Measurements from ENCODE around the gene DNAJC6. TPM values are rescaled to one million over a fixed set of nuclear protein-coding genes. Genes with fewer than 3 reads are reported as not detected.
A peak's percentile ranks its signal among the peaks of the same experiment; 100 is the strongest.

DNAJC6 gene
- total RNA-seq, 1 donor from 2014 or later, result 16.7 TPM

DNA sequence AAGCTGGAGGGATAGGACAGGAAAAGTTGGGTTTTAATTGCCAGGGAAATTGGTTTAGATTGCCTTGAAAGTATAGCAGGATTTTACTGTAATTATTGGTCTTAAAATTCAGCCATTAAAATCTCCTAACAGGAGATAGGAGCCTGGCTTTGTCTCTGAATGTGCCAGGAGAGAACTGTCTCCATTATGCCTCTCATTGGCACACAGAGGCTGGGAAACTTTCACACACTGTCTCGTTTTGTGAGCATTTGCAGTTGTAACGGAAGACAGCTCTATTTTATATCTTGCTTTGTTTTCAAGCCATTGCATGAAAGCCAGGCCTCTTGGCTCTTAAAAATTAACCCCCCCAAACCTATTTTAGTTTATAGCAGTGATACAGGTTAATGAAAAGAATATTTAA lies 12.5 kb downstream of the DNAJC6 start:
- Mint-ChIP-seq H3K4me1 (ENCODE audit: low read depth) (no peaks in the 10 kb centered on the region), H3K4me3 (ENCODE audit: unreplicated experiment) (no peak overlapping the region), H3K9me3 (ENCODE audit: low read depth) (peaks cover 3% of the 10 kb centered on the region), H3K27ac (ENCODE audit: unreplicated experiment) (no peak overlapping the region), H3K27me3 (ENCODE audit: low read depth) (no peaks in the 10 kb centered on the region), H3K36me3 (ENCODE audit: low read depth) (peaks cover 5% of the 10 kb centered on the region)
- no peak for DNase-seq (ENCODE audit: low spot score)
- TF ChIP-seq, protein P1, sequence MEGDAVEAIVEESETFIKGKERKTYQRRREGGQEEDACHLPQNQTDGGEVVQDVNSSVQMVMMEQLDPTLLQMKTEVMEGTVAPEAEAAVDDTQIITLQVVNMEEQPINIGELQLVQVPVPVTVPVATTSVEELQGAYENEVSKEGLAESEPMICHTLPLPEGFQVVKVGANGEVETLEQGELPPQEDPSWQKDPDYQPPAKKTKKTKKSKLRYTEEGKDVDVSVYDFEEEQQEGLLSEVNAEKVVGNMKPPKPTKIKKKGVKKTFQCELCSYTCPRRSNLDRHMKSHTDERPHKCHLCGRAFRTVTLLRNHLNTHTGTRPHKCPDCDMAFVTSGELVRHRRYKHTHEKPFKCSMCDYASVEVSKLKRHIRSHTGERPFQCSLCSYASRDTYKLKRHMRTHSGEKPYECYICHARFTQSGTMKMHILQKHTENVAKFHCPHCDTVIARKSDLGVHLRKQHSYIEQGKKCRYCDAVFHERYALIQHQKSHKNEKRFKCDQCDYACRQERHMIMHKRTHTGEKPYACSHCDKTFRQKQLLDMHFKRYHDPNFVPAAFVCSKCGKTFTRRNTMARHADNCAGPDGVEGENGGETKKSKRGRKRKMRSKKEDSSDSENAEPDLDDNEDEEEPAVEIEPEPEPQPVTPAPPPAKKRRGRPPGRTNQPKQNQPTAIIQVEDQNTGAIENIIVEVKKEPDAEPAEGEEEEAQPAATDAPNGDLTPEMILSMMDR (IDR thresholded peaks at IDR 0.05), result no peak

DNA sequence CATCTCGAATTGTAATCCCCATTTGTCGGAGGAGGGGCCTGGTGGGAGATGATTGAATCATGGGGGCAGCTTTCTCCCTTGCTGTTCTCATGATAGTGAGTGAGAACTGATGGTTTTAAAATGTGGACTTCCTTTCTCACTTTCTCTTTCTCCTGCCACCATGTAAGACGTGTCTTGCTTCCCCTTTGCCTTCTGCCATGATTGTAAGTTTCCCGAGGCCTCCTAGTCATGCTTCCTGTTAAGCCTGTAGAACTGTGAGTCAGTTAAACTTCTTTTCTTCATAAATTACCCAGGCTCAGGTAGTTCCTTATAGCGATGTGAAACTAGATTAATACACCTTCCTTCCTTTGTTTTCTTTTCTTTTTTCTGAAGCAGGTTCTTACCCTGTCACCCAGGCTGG lies 13.9 kb downstream of the DNAJC6 start:
- peaks cover 3% of the 10 kb centered on the region for H3K9me3 Mint-ChIP-seq (ENCODE audit: low read depth)
- no peak overlapping the region for H3K4me3 Mint-ChIP-seq (ENCODE audit: unreplicated experiment)
- no peak overlapping the region for H3K27ac Mint-ChIP-seq (ENCODE audit: unreplicated experiment)
- DNase-seq (ENCODE audit: low spot score), result no peak
- H3K27me3 Mint-ChIP-seq (ENCODE audit: low read depth), result no peaks in the 10 kb centered on the region
- H3K36me3 Mint-ChIP-seq (ENCODE audit: low read depth), result peaks cover 5% of the 10 kb centered on the region
- no peaks in the 10 kb centered on the region for H3K4me1 Mint-ChIP-seq (ENCODE audit: low read depth)
- TF ChIP-seq, protein P1 (IDR thresholded peaks at IDR 0.05), result no peak

DNA sequence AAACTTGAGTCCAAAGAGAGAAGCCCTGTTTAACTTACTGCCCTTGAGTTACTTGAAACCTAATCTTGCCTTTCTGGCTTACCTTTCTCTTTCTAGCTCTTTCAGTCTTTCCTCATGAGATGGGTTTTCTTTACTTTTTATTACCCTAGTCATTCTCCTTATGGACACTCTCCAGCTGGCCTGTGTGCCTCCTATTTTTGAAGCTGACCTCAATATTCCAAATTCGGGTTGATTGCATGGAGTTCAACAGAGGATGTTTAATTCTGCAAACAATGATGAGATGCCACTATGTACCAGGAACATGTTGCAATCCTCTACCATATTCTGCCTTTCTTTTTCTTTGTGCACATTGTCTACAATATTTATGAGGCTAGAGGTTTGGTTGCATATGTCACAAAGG lies 20.7 kb downstream of the DNAJC6 start:
- H3K36me3 Mint-ChIP-seq (ENCODE audit: low read depth), result no peaks in the 10 kb centered on the region
- H3K4me3 Mint-ChIP-seq (ENCODE audit: unreplicated experiment), result no peak overlapping the region
- no peaks in the 10 kb centered on the region for H3K27me3 Mint-ChIP-seq (ENCODE audit: low read depth)
- no peak for DNase-seq (ENCODE audit: low spot score)
- no peaks in the 10 kb centered on the region for H3K9me3 Mint-ChIP-seq (ENCODE audit: low read depth)
- peak overlapping the region; percentile 6 for H3K27ac Mint-ChIP-seq (ENCODE audit: unreplicated experiment)
- peaks cover 12% of the 10 kb centered on the region for H3K4me1 Mint-ChIP-seq (ENCODE audit: low read depth)
- TF ChIP-seq, protein P1 (IDR thresholded peaks at IDR 0.05), result no peak

DNA sequence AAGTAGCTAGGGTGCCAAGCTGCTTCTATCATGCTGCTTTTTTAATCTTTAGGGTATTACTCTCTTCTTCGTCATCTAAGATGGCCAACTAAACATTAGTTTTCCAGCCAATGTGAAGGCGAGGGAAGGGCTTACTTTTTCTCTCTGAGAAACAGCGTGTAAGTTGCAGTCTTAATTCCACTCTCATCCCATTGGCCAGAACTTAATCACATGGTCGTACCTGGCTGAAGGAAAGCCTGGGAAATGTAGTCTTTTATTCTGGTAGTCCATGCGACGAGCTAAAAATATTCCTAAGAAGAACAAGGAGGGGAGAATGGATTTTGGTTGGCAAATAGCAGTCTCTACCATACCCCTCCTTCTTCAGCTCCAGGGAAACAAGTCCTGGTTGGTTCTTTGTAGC lies 21.5 kb downstream of the DNAJC6 start:
- TF ChIP-seq, protein P1 (IDR thresholded peaks at IDR 0.05), result no peak
- H3K27ac Mint-ChIP-seq (ENCODE audit: unreplicated experiment), result no peak overlapping the region
- H3K4me3 Mint-ChIP-seq (ENCODE audit: unreplicated experiment), result no peak overlapping the region
- DNase-seq (ENCODE audit: low spot score), result no peak
- peaks cover 12% of the 10 kb centered on the region for H3K4me1 Mint-ChIP-seq (ENCODE audit: low read depth)
- H3K36me3 Mint-ChIP-seq (ENCODE audit: low read depth), result no peaks in the 10 kb centered on the region
- no peaks in the 10 kb centered on the region for H3K27me3 Mint-ChIP-seq (ENCODE audit: low read depth)
- no peaks in the 10 kb centered on the region for H3K9me3 Mint-ChIP-seq (ENCODE audit: low read depth)

DNA sequence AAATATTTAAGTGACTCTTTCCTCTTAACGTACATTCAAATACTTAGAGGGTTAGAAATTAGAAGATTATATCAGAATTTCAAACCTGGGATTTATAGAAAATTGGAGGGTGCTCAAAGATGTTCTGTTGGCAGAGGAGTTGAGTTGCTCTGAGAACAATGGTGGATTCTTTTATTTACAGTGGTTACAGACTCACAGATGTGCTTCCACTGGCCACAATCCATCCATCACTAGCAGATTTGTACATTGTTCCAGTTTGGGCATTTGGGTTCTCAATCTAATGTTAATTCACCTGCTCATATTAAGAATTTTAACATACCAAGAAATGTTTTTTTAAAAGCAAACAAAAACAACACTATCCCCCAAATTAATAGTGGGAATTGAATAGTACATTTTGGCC lies 23.5 kb downstream of the DNAJC6 start:
- DNase-seq (ENCODE audit: low spot score), result no peak
- TF ChIP-seq, protein P1 (IDR thresholded peaks at IDR 0.05), result no peak
- Mint-ChIP-seq H3K4me1 (ENCODE audit: low read depth) (peaks cover 12% of the 10 kb centered on the region), H3K36me3 (ENCODE audit: low read depth) (peaks cover 4% of the 10 kb centered on the region), H3K4me3 (ENCODE audit: unreplicated experiment) (no peak overlapping the region), H3K27me3 (ENCODE audit: low read depth) (no peaks in the 10 kb centered on the region), H3K9me3 (ENCODE audit: low read depth) (peaks cover 5% of the 10 kb centered on the region), H3K27ac (ENCODE audit: unreplicated experiment) (no peak overlapping the region)
